Aorta (tissue), 5 donors: Measurements from ENCODE around the gene TSPYL2. TPM values are rescaled to one million over a fixed set of nuclear protein-coding genes. Genes with fewer than 3 reads are reported as not detected.

Source experiments
- ATAC-seq: fragments of 200-7000 bp; cut with Tn5 transposase; one replicate; pipeline ENCODE4 v1.9.1; 2022; ENCODE audit warnings: moderate library complexity; ENCODE audit not compliant: low FRiP score
- DNase-seq, 2 donors: peaks; one replicate each; pipeline ENCODE4 v3.0.0-alpha.2; 2020
- H3K27ac ChIP-seq, 2 donors: one replicate each; pipeline ENCODE4 v1.5.1; 2013; ENCODE audit warnings: low read length in 2 of 2, mild to moderate bottlenecking in 2 of 2, moderate library complexity in 2 of 2, control low read depth in 1 of 2, inconsistent platforms in 1 of 2, low read depth in 1 of 2
- H3K27me3 ChIP-seq, 2 donors: one replicate each; pipeline ENCODE4 v1.6.1; 2013; ENCODE audit warnings: control low read depth in 1 of 2, low read length in 1 of 2, mild to moderate bottlenecking in 1 of 2, moderate library complexity in 1 of 2; ENCODE audit not compliant: insufficient read depth in 2 of 2, control insufficient read depth in 1 of 2
- H3K36me3 ChIP-seq, 2 donors: one replicate each; pipeline ENCODE4 v1.6.1; 2013; ENCODE audit warnings: control low read depth in 1 of 2, low read length in 1 of 2, mild to moderate bottlenecking in 1 of 2; ENCODE audit not compliant: insufficient read depth in 2 of 2, control insufficient read depth in 1 of 2
- H3K4me1 ChIP-seq, 2 donors: one replicate each; pipeline ENCODE4 v1.6.1; 2013; ENCODE audit warnings: low read length in 2 of 2, control low read depth in 1 of 2, mild to moderate bottlenecking in 1 of 2, moderate library complexity in 1 of 2; ENCODE audit not compliant: insufficient read depth in 2 of 2, control insufficient read depth in 1 of 2
- H3K4me3 ChIP-seq, 2 donors: one replicate each; pipeline ENCODE4 v1.5.1; 2013; ENCODE audit warnings: low read length in 2 of 2, control low read depth in 1 of 2, mild to moderate bottlenecking in 1 of 2
- H3K9me3 ChIP-seq: one replicate; pipeline ENCODE4 v1.6.1; 2013; ENCODE audit warnings: mild to moderate bottlenecking, low read length; ENCODE audit not compliant: control insufficient read depth
- WGBS, 2 donors: extraction: QIAGEN DNeasy Blood & Tissue Kit; methylation state at CpG; one replicate each; pipeline ENCODE4 v1.1.7; 2013; 5-methylcytosine and 5-hydroxymethylcytosine counted together
- intact Hi-C, 2 donors: fragments of 100-400 bp; cut with DNase I; formaldehyde crosslinking; loops; one replicate each; pipeline versions ENCODE4 v1.14.2 to v1.15.0; 2022
- polyA plus RNA-seq, 2 donors: library from polyadenylated mRNA; stranded (reverse); fragments of 200-250 nt; gene quantifications; one replicate each; pipeline ENCODE4 v1.2.3, GENCODE V29; 2013
- total RNA-seq, 2 donors: library from RNA; stranded (reverse); fragmentation: NEBNext Ultra II Directional; extraction: Animal tissue kit (Norgen Biotek cat#: 25700); gene quantifications; one replicate each; pipeline ENCODE4 v1.2.1, GENCODE V29; 2021
- donor health status: healthy with polysubstance abuse.
- donor health status: Bipolar disorder and iron deficiency.
- donor health status: DM: no; HTN: no; CAD: no.
- donor health status: DM: no; HTN: no; CAD: no.
- donor health status: DM: yes; HTN: yes; CAD: no.

Gene TSPYL2
- total and polyA plus RNA-seq, 4 donors = 29.3 to 256 (median 77.2) TPM

DNA sequence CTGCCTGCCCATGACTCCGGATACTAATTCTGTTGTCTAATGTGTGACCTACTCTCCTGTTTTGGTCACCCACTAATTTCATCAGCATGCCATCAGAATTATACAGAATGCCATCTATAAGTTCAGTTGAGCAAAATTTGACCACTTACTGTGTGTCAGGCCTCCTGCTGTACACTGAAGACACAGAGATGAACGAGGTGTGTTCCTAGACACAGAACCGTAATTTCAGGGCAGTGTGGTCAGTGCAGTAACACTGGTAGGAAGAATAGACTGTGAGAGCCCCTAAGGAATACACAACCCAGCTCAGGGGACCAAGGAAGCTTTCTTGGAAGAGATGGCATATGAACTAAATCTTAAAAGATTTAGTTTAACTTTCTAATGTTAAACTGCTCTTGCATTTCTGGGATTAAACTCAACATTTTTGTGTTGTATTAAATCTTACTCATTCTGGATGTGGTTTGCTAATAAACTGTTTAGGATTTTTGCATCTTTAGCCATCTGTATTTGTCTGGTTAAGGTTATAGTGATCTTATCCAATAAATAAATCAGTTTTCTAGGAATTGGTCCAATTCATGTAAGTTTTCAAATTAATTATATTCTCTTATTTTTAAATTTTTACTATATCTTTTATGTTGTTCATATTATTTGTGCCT, 46.1 kb downstream of the TSPYL2 start:
- Histone ChIP-seq H3K27me3 (no peaks in the 10 kb centered on the region), H3K9me3 (no peaks in the 10 kb centered on the region), H3K27ac (no peak overlapping the region), H3K4me1 (no peaks in the 10 kb centered on the region), H3K36me3 (peaks cover 0 to 1% of the 10 kb centered on the region in 2 donors), H3K4me3 (no peak overlapping the region)
- intact Hi-C loops = no loop called here
- no peak for DNase-seq
- no peak for ATAC-seq
- WGBS, 2 donors = 82 to 89% methylated on average over 3 of the region's 3 CpGs

DNA sequence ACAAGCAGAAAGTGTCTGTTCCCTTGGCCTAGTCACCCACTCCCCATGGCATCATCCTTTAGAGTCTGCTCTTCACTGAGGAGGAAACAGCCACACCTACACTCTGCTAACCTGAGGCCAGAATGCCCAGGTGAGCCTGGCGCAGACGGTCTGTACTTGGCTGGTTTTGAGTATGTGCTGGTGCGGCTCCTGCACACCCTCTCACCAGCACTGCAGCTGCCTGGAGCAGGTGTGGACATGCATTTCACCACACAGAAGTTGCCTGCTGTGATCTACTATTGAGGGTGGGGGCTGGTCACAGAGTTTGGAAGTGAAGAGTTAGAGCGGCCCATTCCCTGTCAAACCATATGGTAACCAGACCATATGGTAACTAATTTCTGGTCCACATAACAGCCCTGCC, 51.2 kb downstream of the TSPYL2 start:
- WGBS, 2 donors = 78 to 93% methylated on average over 4 of the region's 4 CpGs
- H3K4me1 ChIP-seq = no peaks in the 10 kb centered on the region
- intact Hi-C loops = no loop called here
- DNase-seq = no peak
- ATAC-seq = no peak
- H3K4me3 ChIP-seq = no peak overlapping the region
- H3K9me3 ChIP-seq = no peaks in the 10 kb centered on the region
- H3K27ac ChIP-seq = no peak overlapping the region
- no peaks in the 10 kb centered on the region for H3K36me3 ChIP-seq
- H3K27me3 ChIP-seq = no peaks in the 10 kb centered on the region

GRCh38 chrX:53135581-53135980, 53.4 kb downstream of the TSPYL2 start:
- DNase-seq (no peak), ATAC-seq (no peak)
- Histone ChIP-seq H3K4me1 (no peaks in the 10 kb centered on the region), H3K27me3 (no peaks in the 10 kb centered on the region), H3K4me3 (no peak overlapping the region), H3K9me3 (no peaks in the 10 kb centered on the region), H3K36me3 (no peaks in the 10 kb centered on the region), H3K27ac (no peak overlapping the region)
- intact Hi-C loops = no loop called here
- 91% methylated on average over 2 of the region's 2 CpGs for WGBS, 2 donors

Other genes starting within 250 kb of the TSPYL2 start
- gene XAGE3, start 214.3 kb upstream of the TSPYL2 start, total RNA-seq = not detected
- not detected for gene XAGE3, start 214.3 kb upstream of the TSPYL2 start, polyA plus RNA-seq
- gene FAM156B, start 185.0 kb upstream of the TSPYL2 start, total RNA-seq = 10 to 100 TPM; 14.1 to 21.5 TPM
- gene FAM156B, start 185.0 kb upstream of the TSPYL2 start, polyA plus RNA-seq = 100 to 1,000 TPM in 1 of 2 donors, 1 to 10 TPM in 1; 4.0 to 126 TPM
- gene FAM156A, start 123.8 kb upstream of the TSPYL2 start, total RNA-seq = 10 to 100 TPM; 14.7 to 29.5 TPM
- gene FAM156A, start 123.8 kb upstream of the TSPYL2 start, polyA plus RNA-seq = 10 to 100 TPM in 1 of 2 donors, 1 to 10 TPM in 1; 5.8 to 40.3 TPM
- 1 to 10 TPM; 4.0 to 7.1 TPM for gene GPR173, start 33.6 kb upstream of the TSPYL2 start, total RNA-seq
- 1 to 10 TPM in 1 of 2 donors, under 1 TPM in 1; under 0.01 to 1.6 TPM for gene GPR173, start 33.6 kb upstream of the TSPYL2 start, polyA plus RNA-seq
- gene KANTR, start 11.8 kb downstream of the TSPYL2 start, total RNA-seq = 10 to 100 TPM; 16.6 to 27.7 TPM
- gene KANTR, start 11.8 kb downstream of the TSPYL2 start, polyA plus RNA-seq = 1 to 10 TPM; 1.6 to 9.4 TPM
- gene KDM5C, start 142.8 kb downstream of the TSPYL2 start, total RNA-seq = 100 to 1,000 TPM in 1 of 2 donors, 10 to 100 TPM in 1; 78.7 to 118 TPM
- gene KDM5C, start 142.8 kb downstream of the TSPYL2 start, polyA plus RNA-seq = 10 to 100 TPM; 14.0 to 37.1 TPM
- 10 to 100 TPM; 17.1 to 27.4 TPM for gene IQSEC2, start 199.2 kb downstream of the TSPYL2 start, total RNA-seq
- 10 to 100 TPM; 15.2 to 15.4 TPM for gene IQSEC2, start 199.2 kb downstream of the TSPYL2 start, polyA plus RNA-seq